Esophagus squamous epithelium (tissue), 4 donors: Measurements from ENCODE around the gene MTERF4.

ENCODE experiments used
- CTCF ChIP-seq, 6 experiments: fragments of 450-650 bp in 4 of 6; fragments of 200-600 bp in 2 of 6; sonication (generic) in 2 of 6; IDR thresholded peaks; one replicate each; pipeline ENCODE4 v1.5.1; 2016 to 2019; ENCODE audit warnings: antibody characterized with exemption in 6 of 6, mild to moderate bottlenecking in 4 of 6, moderate library complexity in 4 of 6
- POLR2A ChIP-seq, 4 donors: fragments of 450-650 bp; IDR thresholded peaks; one replicate each; pipeline ENCODE4 v1.6.1; 2017; ENCODE audit warnings: antibody characterized with exemption in 4 of 4, mild to moderate bottlenecking in 4 of 4, moderate library complexity in 3 of 4

- TF ChIP-seq CTCF (IDR thresholded peaks at IDR 0.05) = no peak
- no peak for TF ChIP-seq POLR2A (IDR thresholded peaks at IDR 0.05)
Measured at GRCh38 chr2:241094924-241095420, 7.1 kb downstream of the MTERF4 start.
